H1 (cell line): ENCODE results near the gene MACROD1. TPM values are rescaled to one million over a fixed set of nuclear protein-coding genes. Genes with fewer than 3 reads are reported as not detected.

Experiments
- EZH2 ChIP-seq: fragments of 200-600 bp; sonication (generic); IDR thresholded peaks from 2 replicates; pipeline ENCODE4 v1.7.1; 2012; ENCODE audit warnings: low read depth, mild to moderate bottlenecking, moderate library complexity, low read length, inconsistent platforms; ENCODE audit not compliant: severe bottlenecking
- HDAC6 ChIP-seq: IDR thresholded peaks from one replicate; pipeline ENCODE4 v1.7.1; 2012; ENCODE audit warnings: low read depth, mild to moderate bottlenecking, inconsistent platforms, low read length, moderate library complexity
- JUND ChIP-seq: IDR thresholded peaks from 2 replicates; pipeline ENCODE4 v1.6.1; 2011; ENCODE audit warnings: mild to moderate bottlenecking, improper control_type of control experiment, low read length
- RAD21 ChIP-seq, 2 experiments: IDR thresholded peaks in 1 of 2; conservative IDR thresholded peaks in 1 of 2; 2 replicates each; pipeline ENCODE4 v1.6.1; 2011; ENCODE audit warnings: low read depth in 2 of 2, low read length in 2 of 2, improper control_type of control experiment in 1 of 2, inconsistent platforms in 1 of 2, mild to moderate bottlenecking in 1 of 2, moderate library complexity in 1 of 2
- ZNF274 ChIP-seq: IDR thresholded peaks from 2 replicates; pipeline ENCODE4 v1.7.0; 2012; ENCODE audit warnings: low read length, borderline replicate concordance; ENCODE audit errors: extremely low read depth
- polyA plus RNA-seq, 7 experiments: library from polyadenylated mRNA; depleted of rRNA in 3 of 7; stranded (reverse) in 5 of 7; unstranded in 2 of 7; fragments of >200 nt in 5 of 7; fragments of 200-250 nt in 2 of 7; gene quantifications; 1 replicate in 5 of 7; 2 replicates in 1 of 7; 4 replicates in 1 of 7; pipeline versions ENCODE4 v1.2.1 to v1.2.3, GENCODE V29; 2011 to 2013; ENCODE audit warnings: missing spikeins in 2 of 7, mixed read lengths in 2 of 7
- total RNA-seq: library from RNA; stranded (reverse); fragmentation: NEBNext Ultra II Directional; extraction: Animal tissue kit (Norgen Biotek cat#: 25700); gene quantifications from 2 replicates; pipeline ENCODE4 v1.2.1, GENCODE V29; 2021
- TF ChIP-seq, protein P1 (sequence below): fragments of 300-600 bp; sonication (generic); IDR thresholded peaks from 2 replicates; pipeline ENCODE4 v1.7.1; 2012; ENCODE audit warnings: low read length, moderate library complexity, mild to moderate bottlenecking, inconsistent platforms; ENCODE audit not compliant: insufficient replicate concordance
- TF ChIP-seq, protein P2 (sequence below): IDR thresholded peaks from 2 replicates; pipeline ENCODE4 v1.6.1; 2011; ENCODE audit warnings: low read depth, mild to moderate bottlenecking, low read length; ENCODE audit not compliant: insufficient read depth

Gene MACROD1
- total and polyA plus RNA-seq, 2 of the 8 experiments (the other 6 are each of a cell fraction or from before 2014, with no cell fraction given): 19.5 to 34.1 TPM

DNA sequence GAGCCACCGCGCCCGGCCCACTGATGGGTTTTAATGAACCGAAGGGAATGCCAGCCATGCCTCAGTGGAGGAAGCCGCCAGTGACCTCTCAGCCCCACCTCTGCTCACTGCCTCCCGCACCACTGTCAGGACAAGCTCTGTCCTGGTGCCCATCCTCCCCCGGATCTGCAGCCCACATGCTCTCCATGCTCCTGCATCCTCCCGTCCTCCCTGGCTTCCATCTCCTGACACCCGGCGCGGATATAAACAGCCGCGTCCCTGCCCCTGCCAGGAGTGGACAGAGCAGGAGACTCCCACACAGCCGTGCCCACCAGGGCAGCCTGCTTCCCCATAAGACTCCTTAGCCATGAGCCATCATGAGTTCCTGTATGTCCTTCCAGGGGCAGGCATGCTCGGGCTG is 26.9 kb downstream of the MACROD1 start (continued):
- TF ChIP-seq, protein P1, sequence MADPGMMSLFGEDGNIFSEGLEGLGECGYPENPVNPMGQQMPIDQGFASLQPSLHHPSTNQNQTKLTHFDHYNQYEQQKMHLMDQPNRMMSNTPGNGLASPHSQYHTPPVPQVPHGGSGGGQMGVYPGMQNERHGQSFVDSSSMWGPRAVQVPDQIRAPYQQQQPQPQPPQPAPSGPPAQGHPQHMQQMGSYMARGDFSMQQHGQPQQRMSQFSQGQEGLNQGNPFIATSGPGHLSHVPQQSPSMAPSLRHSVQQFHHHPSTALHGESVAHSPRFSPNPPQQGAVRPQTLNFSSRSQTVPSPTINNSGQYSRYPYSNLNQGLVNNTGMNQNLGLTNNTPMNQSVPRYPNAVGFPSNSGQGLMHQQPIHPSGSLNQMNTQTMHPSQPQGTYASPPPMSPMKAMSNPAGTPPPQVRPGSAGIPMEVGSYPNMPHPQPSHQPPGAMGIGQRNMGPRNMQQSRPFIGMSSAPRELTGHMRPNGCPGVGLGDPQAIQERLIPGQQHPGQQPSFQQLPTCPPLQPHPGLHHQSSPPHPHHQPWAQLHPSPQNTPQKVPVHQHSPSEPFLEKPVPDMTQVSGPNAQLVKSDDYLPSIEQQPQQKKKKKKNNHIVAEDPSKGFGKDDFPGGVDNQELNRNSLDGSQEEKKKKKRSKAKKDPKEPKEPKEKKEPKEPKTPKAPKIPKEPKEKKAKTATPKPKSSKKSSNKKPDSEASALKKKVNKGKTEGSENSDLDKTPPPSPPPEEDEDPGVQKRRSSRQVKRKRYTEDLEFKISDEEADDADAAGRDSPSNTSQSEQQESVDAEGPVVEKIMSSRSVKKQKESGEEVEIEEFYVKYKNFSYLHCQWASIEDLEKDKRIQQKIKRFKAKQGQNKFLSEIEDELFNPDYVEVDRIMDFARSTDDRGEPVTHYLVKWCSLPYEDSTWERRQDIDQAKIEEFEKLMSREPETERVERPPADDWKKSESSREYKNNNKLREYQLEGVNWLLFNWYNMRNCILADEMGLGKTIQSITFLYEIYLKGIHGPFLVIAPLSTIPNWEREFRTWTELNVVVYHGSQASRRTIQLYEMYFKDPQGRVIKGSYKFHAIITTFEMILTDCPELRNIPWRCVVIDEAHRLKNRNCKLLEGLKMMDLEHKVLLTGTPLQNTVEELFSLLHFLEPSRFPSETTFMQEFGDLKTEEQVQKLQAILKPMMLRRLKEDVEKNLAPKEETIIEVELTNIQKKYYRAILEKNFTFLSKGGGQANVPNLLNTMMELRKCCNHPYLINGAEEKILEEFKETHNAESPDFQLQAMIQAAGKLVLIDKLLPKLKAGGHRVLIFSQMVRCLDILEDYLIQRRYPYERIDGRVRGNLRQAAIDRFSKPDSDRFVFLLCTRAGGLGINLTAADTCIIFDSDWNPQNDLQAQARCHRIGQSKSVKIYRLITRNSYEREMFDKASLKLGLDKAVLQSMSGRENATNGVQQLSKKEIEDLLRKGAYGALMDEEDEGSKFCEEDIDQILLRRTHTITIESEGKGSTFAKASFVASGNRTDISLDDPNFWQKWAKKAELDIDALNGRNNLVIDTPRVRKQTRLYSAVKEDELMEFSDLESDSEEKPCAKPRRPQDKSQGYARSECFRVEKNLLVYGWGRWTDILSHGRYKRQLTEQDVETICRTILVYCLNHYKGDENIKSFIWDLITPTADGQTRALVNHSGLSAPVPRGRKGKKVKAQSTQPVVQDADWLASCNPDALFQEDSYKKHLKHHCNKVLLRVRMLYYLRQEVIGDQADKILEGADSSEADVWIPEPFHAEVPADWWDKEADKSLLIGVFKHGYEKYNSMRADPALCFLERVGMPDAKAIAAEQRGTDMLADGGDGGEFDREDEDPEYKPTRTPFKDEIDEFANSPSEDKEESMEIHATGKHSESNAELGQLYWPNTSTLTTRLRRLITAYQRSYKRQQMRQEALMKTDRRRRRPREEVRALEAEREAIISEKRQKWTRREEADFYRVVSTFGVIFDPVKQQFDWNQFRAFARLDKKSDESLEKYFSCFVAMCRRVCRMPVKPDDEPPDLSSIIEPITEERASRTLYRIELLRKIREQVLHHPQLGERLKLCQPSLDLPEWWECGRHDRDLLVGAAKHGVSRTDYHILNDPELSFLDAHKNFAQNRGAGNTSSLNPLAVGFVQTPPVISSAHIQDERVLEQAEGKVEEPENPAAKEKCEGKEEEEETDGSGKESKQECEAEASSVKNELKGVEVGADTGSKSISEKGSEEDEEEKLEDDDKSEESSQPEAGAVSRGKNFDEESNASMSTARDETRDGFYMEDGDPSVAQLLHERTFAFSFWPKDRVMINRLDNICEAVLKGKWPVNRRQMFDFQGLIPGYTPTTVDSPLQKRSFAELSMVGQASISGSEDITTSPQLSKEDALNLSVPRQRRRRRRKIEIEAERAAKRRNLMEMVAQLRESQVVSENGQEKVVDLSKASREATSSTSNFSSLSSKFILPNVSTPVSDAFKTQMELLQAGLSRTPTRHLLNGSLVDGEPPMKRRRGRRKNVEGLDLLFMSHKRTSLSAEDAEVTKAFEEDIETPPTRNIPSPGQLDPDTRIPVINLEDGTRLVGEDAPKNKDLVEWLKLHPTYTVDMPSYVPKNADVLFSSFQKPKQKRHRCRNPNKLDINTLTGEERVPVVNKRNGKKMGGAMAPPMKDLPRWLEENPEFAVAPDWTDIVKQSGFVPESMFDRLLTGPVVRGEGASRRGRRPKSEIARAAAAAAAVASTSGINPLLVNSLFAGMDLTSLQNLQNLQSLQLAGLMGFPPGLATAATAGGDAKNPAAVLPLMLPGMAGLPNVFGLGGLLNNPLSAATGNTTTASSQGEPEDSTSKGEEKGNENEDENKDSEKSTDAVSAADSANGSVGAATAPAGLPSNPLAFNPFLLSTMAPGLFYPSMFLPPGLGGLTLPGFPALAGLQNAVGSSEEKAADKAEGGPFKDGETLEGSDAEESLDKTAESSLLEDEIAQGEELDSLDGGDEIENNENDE: no peak
- TF ChIP-seq HDAC6: no peak
- TF ChIP-seq ZNF274: no peak
- no peak for TF ChIP-seq RAD21 (IDR thresholded peaks at IDR 0.05 in 1 of 2, conservative IDR thresholded peaks at IDR 0.05 in 1 of 2; ENCODE audit: low read depth in 2 of 2, low read length in 2 of 2)
- TF ChIP-seq EZH2: no peak
- no peak for TF ChIP-seq JUND
- TF ChIP-seq, protein P2, sequence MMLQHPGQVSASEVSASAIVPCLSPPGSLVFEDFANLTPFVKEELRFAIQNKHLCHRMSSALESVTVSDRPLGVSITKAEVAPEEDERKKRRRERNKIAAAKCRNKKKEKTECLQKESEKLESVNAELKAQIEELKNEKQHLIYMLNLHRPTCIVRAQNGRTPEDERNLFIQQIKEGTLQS: no peak
